B cell (primary cell): ENCODE measurements around the gene CTXN3. TPM values are rescaled to one million over a fixed set of nuclear protein-coding genes. Genes with fewer than 3 reads are reported as not detected.

Source experiments
- ATAC-seq: fragments of 200-7000 bp; cut with Tn5 transposase; one replicate; pipeline ENCODE4 v1.10.0; 2021; ENCODE audit warnings: low read depth, mild to moderate bottlenecking, moderate number of reproducible peaks, moderate library complexity
- CTCF ChIA-PET: fragments of 350-600 bp; sonication (Branson Sonifier 250); formaldehyde crosslinking; loops from one replicate; lab custom pipeline; 2021; ENCODE audit warnings: antibody characterized with exemption, inconsistent platforms; lab: Charles Lee
- POLR2A ChIA-PET: fragments of 350-600 bp; sonication (Branson Sonifier 250); formaldehyde crosslinking; loops from one replicate; lab custom pipeline; 2021; ENCODE audit warnings: antibody characterized with exemption; lab: Charles Lee
- DNase-seq: peaks from one replicate; pipeline ENCODE4 v3.0.0; 2013
- H2AFZ ChIP-seq: 2 replicates; pipeline ENCODE4 v1.6.1; 2012; ENCODE audit warnings: mild to moderate bottlenecking, low read depth, low read length; ENCODE audit not compliant: insufficient read depth, poor library complexity, severe bottlenecking
- H3K27ac ChIP-seq, 2 donors: 1 replicate in 1 of 2; 2 replicates in 1 of 2; pipeline ENCODE4 v1.5.1; 2012 to 2013; ENCODE audit warnings: low read length in 2 of 2, mild to moderate bottlenecking in 2 of 2, moderate library complexity in 1 of 2
- H3K27me3 ChIP-seq, 4 experiments: fragments of 200-600 bp in 1 of 4; sonication (generic) in 1 of 4; replicated peaks in 1 of 4; 1 replicate in 2 of 4; 2 replicates in 2 of 4; pipeline versions ENCODE4 v1.6.1 to v1.7.0; 2013 to 2016; ENCODE audit warnings: low read length in 3 of 4, mild to moderate bottlenecking in 2 of 4, mixed read lengths in 1 of 4, moderate library complexity in 1 of 4; ENCODE audit not compliant: insufficient read depth in 4 of 4, control insufficient read depth in 3 of 4; ENCODE audit errors: control extremely low read depth in 1 of 4
- H3K36me3 ChIP-seq, 2 experiments: replicated peaks in 1 of 2; 1 replicate in 1 of 2; 2 replicates in 1 of 2; pipeline versions ENCODE4 v1.6.1 to v1.7.1; 2013; ENCODE audit warnings: low read length in 1 of 2; ENCODE audit not compliant: insufficient read depth in 2 of 2, control insufficient read depth in 1 of 2; ENCODE audit errors: control extremely low read depth in 1 of 2, extremely low read depth in 1 of 2
- H3K4me1 ChIP-seq, 2 donors: fragments of 200-600 bp in 1 of 2; sonication (generic) in 1 of 2; 1 replicate in 1 of 2; 2 replicates in 1 of 2; pipeline versions ENCODE4 v1.5.1 to v1.6.1; 2013 to 2017; ENCODE audit warnings: low read length in 2 of 2; ENCODE audit not compliant: control insufficient read depth in 2 of 2, insufficient read depth in 2 of 2
- H3K4me2 ChIP-seq: replicated peaks from 2 replicates; pipeline ENCODE3; 2012; ENCODE audit warnings: mild to moderate bottlenecking, low read depth, low read length; ENCODE audit not compliant: poor library complexity, severe bottlenecking
- H3K4me3 ChIP-seq, 5 experiments: fragments of 200-600 bp in 1 of 5; sonication (generic) in 1 of 5; 1 replicate in 3 of 5; 2 replicates in 2 of 5; pipeline versions ENCODE4 v1.5.1 to v1.7.0; 2011 to 2016; ENCODE audit warnings: low read length in 4 of 5, mild to moderate bottlenecking in 4 of 5, low read depth in 2 of 5, control low read depth in 1 of 5, moderate library complexity in 1 of 5; ENCODE audit not compliant: insufficient read depth in 1 of 5; ENCODE audit errors: control extremely low read depth in 1 of 5, extremely low read depth in 1 of 5
- H3K79me2 ChIP-seq: fragments of 200-600 bp; sonication (generic); one replicate; pipeline ENCODE4 v1.6.0; 2016; ENCODE audit warnings: low read length; ENCODE audit not compliant: control insufficient read depth, insufficient read depth
- H3K9ac ChIP-seq: fragments of 200-600 bp; sonication (generic); 2 replicates; pipeline ENCODE4 v1.6.1; 2017; ENCODE audit warnings: mild to moderate bottlenecking, low read length, moderate library complexity
- H3K9me3 ChIP-seq, 3 donors: one replicate each; pipeline versions ENCODE4 v1.6.1 to v1.7.1; 2013; ENCODE audit warnings: low read length in 2 of 3; ENCODE audit not compliant: control insufficient read depth in 2 of 3, insufficient read depth in 1 of 3; ENCODE audit errors: control extremely low read depth in 1 of 3
- H4K20me1 ChIP-seq: 2 replicates; pipeline ENCODE4 v1.6.0; 2012; ENCODE audit warnings: mild to moderate bottlenecking, low read length; ENCODE audit not compliant: insufficient read depth, control insufficient read depth, poor library complexity, severe bottlenecking
- H3K27ac Mint-ChIP-seq: one replicate; pipeline ENCODE4 v1.8.0; 2021; ENCODE audit warnings: mixed read lengths
- H3K27me3 Mint-ChIP-seq: one replicate; pipeline ENCODE4 v1.8.0; 2021; ENCODE audit warnings: mixed read lengths
- H3K4me1 Mint-ChIP-seq: one replicate; pipeline ENCODE4 v1.8.0; 2021; ENCODE audit warnings: mixed read lengths
- H3K4me3 Mint-ChIP-seq: one replicate; pipeline ENCODE4 v1.8.0; 2021; ENCODE audit warnings: mixed read lengths
- H3K9me3 Mint-ChIP-seq: one replicate; pipeline ENCODE4 v1.8.0; 2022; ENCODE audit warnings: mixed read lengths; ENCODE audit not compliant: insufficient read depth
- CTCF ChIP-seq: fragments of 200-600 bp; IDR thresholded peaks from one replicate; pipeline ENCODE4 v1.8.0; 2022; ENCODE audit warnings: antibody characterized with exemption, mild to moderate bottlenecking
- EZH2 ChIP-seq: IDR thresholded peaks from 2 replicates; pipeline ENCODE4 v1.6.1; 2012; ENCODE audit warnings: borderline replicate concordance, low read depth, mild to moderate bottlenecking, moderate library complexity, low read length; ENCODE audit not compliant: insufficient read depth, poor library complexity, severe bottlenecking
- WGBS: methylation state at CpG from one replicate; pipeline ENCODE4 v1.1.5; 2013; ENCODE audit warnings: missing lambda C conversion rate; ENCODE audit not compliant: insufficient coverage; 5-methylcytosine and 5-hydroxymethylcytosine counted together
- intact Hi-C: fragments of 100-400 bp; cut with micrococcal nuclease; formaldehyde crosslinking; loops from one replicate; pipeline ENCODE4 v1.10.0; 2022
- polyA plus RNA-seq: library from polyadenylated mRNA; depleted of rRNA; stranded (reverse); fragments of >200 nt; gene quantifications from 2 replicates; pipeline ENCODE4 v1.2.3, GENCODE V29; 2012
- total RNA-seq, 2 donors: library from RNA; stranded (reverse); fragments of 120-200 nt in 1 of 2; gene quantifications; 1 replicate in 1 of 2; 2 replicates in 1 of 2; pipeline versions ENCODE4 v1.2.3 to v1.2.4, GENCODE V29; 2013 to 2022

CTXN3 gene
- total and polyA plus RNA-seq, 2 donors (not counting 1 experiment from before 2014, with no cell fraction given), result not detected

GRCh38 chr5:127660047-127660733 lies 11.3 kb downstream of the CTXN3 start:
- Histone ChIP-seq H2AFZ (no peak overlapping the region), H3K36me3 (no peaks in the 10 kb centered on the region), H3K4me3 (no peak overlapping the region), H3K4me2 (no peak overlapping the region), H3K4me1 (no peaks in the 10 kb centered on the region), H3K79me2 (no peaks in the 10 kb centered on the region), H4K20me1 (no peaks in the 10 kb centered on the region), H3K27ac (no peak overlapping the region), H3K27me3 (no peaks in the 10 kb centered on the region), H3K9ac (no peak overlapping the region), H3K9me3 (no peaks in the 10 kb centered on the region)
- Mint-ChIP-seq H3K9me3 (no peaks in the 10 kb centered on the region), H3K27ac (no peak overlapping the region), H3K4me3 (no peak overlapping the region), H3K4me1 (no peaks in the 10 kb centered on the region), H3K27me3 (peaks cover 11% of the 10 kb centered on the region)
- no peak for ATAC-seq
- ChIA-PET POLR2A (no interaction called here), CTCF (no interaction called here)
- no peak for TF ChIP-seq EZH2
- intact Hi-C loops, result no loop called here
- 67% methylated on average over 3 of the region's 3 CpGs for WGBS
- DNase-seq, result no peak

GRCh38 chr5:127664093-127664492 lies 15.2 kb downstream of the CTXN3 start:
- CTCF ChIA-PET, result no interaction called here
- Histone ChIP-seq H3K4me3 (no peak overlapping the region), H3K36me3 (no peaks in the 10 kb centered on the region), H2AFZ (no peak overlapping the region), H3K27me3 (no peaks in the 10 kb centered on the region), H3K9ac (no peak overlapping the region), H3K79me2 (no peaks in the 10 kb centered on the region), H4K20me1 (no peaks in the 10 kb centered on the region), H3K4me2 (no peak overlapping the region), H3K27ac (no peak overlapping the region), H3K9me3 (no peaks in the 10 kb centered on the region), H3K4me1 (no peaks in the 10 kb centered on the region)
- H3K4me3 Mint-ChIP-seq, result no peak overlapping the region
- WGBS, result 100% methylated on average over 4 of the region's 5 CpGs
- no peaks in the 10 kb centered on the region for H3K4me1 Mint-ChIP-seq
- TF ChIP-seq CTCF (no peak), EZH2 (no peak)
- ATAC-seq, result no peak
- POLR2A ChIA-PET, result no interaction called here
- H3K27me3 Mint-ChIP-seq, result peaks cover 7% of the 10 kb centered on the region
- H3K27ac Mint-ChIP-seq, result no peak overlapping the region
- no peaks in the 10 kb centered on the region for H3K9me3 Mint-ChIP-seq
- intact Hi-C loops, result no loop called here
- DNase-seq, result no peak
